ENCODE results near the gene CPNE7. TPM values are rescaled to one million over a fixed set of nuclear protein-coding genes. Genes with fewer than 3 reads are reported as not detected.
A peak's percentile ranks its signal among the peaks of the same experiment; 100 is the strongest.
"Not testable (repeated sequence)": the region's sequence is repeated elsewhere in the genome, so short reads cannot be mapped to it uniquely, and the experiment has no call there.

CPNE7 gene
- total and polyA plus RNA-seq, 2 of the 4 experiments (the other 2 are of a cell fraction): 5.4 to 17.4 TPM

GRCh38 chr16:89633064-89633631, 57.6 kb downstream of the CPNE7 start:
- Histone ChIP-seq H3K23ac (ENCODE audit: low read depth, low read length) (no peak overlapping the region), H2BK20ac (ENCODE audit: low read depth, low read length) (no peak overlapping the region), H3K79me1 (ENCODE audit: low read depth in 1 of 2, low read length in 2 of 2) (no peaks in the 10 kb centered on the region), H4K8ac (ENCODE audit: low read depth in 2 of 2, low read length in 2 of 2) (no peak overlapping the region), H3K36me3 (ENCODE audit: control insufficient read depth, insufficient read depth, low read length) (no peaks in the 10 kb centered on the region), H3K4me1 (ENCODE audit: control insufficient read depth, insufficient read depth, low read length) (peaks cover 5% of the 10 kb centered on the region), H2BK15ac (ENCODE audit: low read depth, low read length) (no peak overlapping the region; the same call in 2 of the 3 replicates), H3K4ac (ENCODE audit: low read depth, low read length) (no peak overlapping the region), H4K5ac (ENCODE audit: low read depth, low read length) (no peak overlapping the region), H3K14ac (replicated peaks; ENCODE audit: low read depth, low read length) (no peak overlapping the region), H4K91ac (ENCODE audit: insufficient read depth, low read depth, low read length) (no peak overlapping the region), H3K27ac (ENCODE audit: insufficient read depth, low read length) (no peak overlapping the region), H3K27me3 (ENCODE audit: control insufficient read depth, insufficient read depth, low read length) (peaks cover 29% of the 10 kb centered on the region), H4K20me1 (ENCODE audit: insufficient read depth, low read length) (no peaks in the 10 kb centered on the region), H2AFZ (replicated peaks; ENCODE audit: low read length, poor library complexity) (peak overlapping the region; percentile 80), H3K4me2 (ENCODE audit: low read depth, low read length) (no peak overlapping the region), H2AK9ac (replicated peaks; ENCODE audit: low read depth, low read length, poor library complexity) (peak overlapping the region; percentile 58), H3K9me1 (ENCODE audit: insufficient read depth, low read length) (no peaks in the 10 kb centered on the region; the same call in 1 of the 2 replicates), H3K4me3 (ENCODE audit: insufficient read depth, low read depth, low read length) (no peak overlapping the region), H2AK5ac (ENCODE audit: low read depth, low read length) (no peak overlapping the region), H3K9ac (ENCODE audit: low read depth, low read length) (no peak overlapping the region), H2BK5ac (ENCODE audit: low read depth, low read length, poor library complexity, severe bottlenecking) (no peak overlapping the region), H3K9me3 (ENCODE audit: control insufficient read depth, insufficient read depth, low read length) (peaks cover 5% of the 10 kb centered on the region), H2BK120ac (ENCODE audit: low read depth, low read length) (no peak overlapping the region), H3K18ac (ENCODE audit: low read depth, low read length) (no peak overlapping the region), H3K56ac (ENCODE audit: extremely low read depth, insufficient read depth, low read length) (no peak overlapping the region)
- ChIA-PET POLR2A (ENCODE audit: unreplicated experiment) (no interaction called here), CTCF (interaction anchor here (0.6 to 1.4 kb wide), 4 partner anchors 11 to 304 kb away, joined by 3 to 4 read pairs (median 3); no protein-coding TSS in a partner anchor)
- ATAC-seq (ENCODE audit: low read depth): peak; percentile 77
- BruUV-seq (replicated peaks): no TSS peak
- in situ Hi-C loops (cut with MboI; ENCODE audit: low sequenced_read_pairs) (no loop called here), dilution Hi-C loops (cut with HindIII; ENCODE audit: low sequenced_read_pairs, unreplicated experiment) (no loop called here), intact Hi-C loops (cut with micrococcal nuclease) (no loop called here)
- peak; percentile 73 for DNase-seq
- WGBS, 2 experiments (ENCODE audit: extremely low coverage in 2 of 2, insufficient read length in 1 of 2): 59% methylated on average over 14 of the region's 19 CpGs; no CpG with 5 or more reads in 1 of the 2 experiments
- no peak for TF ChIP-seq RCOR1 (IDR thresholded peaks at IDR 0.05; ENCODE audit: insufficient replicate concordance, low read length)
- TF ChIP-seq BHLHE40 (IDR thresholded peaks at IDR 0.05; ENCODE audit: low read depth, low read length): peak; percentile 67
- TF ChIP-seq USF2 (IDR thresholded peaks at IDR 0.05; ENCODE audit: low read depth, low read length): peak; percentile 44; the same call in 1 of the 2 replicates

GRCh38 chr16:89634463-89635385, 59.2 kb downstream of the CPNE7 start:
- POLR2A ChIA-PET (ENCODE audit: unreplicated experiment): interaction anchor here (0.6 kb wide), 1 partner anchor 223 kb away, joined by 6 read pairs; no protein-coding TSS in a partner anchor
- H2BK15ac ChIP-seq (ENCODE audit: low read depth, low read length); H4K91ac ChIP-seq (ENCODE audit: insufficient read depth, low read depth, low read length); BruUV-seq (replicated peaks); H3K14ac ChIP-seq (replicated peaks; ENCODE audit: low read depth, low read length); dilution Hi-C loops (cut with HindIII; ENCODE audit: low sequenced_read_pairs, unreplicated experiment); H3K4me1 ChIP-seq (ENCODE audit: control insufficient read depth, insufficient read depth, low read length); H3K18ac ChIP-seq (ENCODE audit: low read depth, low read length); H3K56ac ChIP-seq (ENCODE audit: extremely low read depth, insufficient read depth, low read length); in situ Hi-C loops (cut with MboI; ENCODE audit: low sequenced_read_pairs); H4K20me1 ChIP-seq (ENCODE audit: insufficient read depth, low read length); H3K4me3 ChIP-seq (ENCODE audit: insufficient read depth, low read depth, low read length); H2AFZ ChIP-seq (replicated peaks; ENCODE audit: low read length, poor library complexity); H3K4me2 ChIP-seq (ENCODE audit: low read depth, low read length); H3K9me1 ChIP-seq (ENCODE audit: insufficient read depth, low read length); H4K5ac ChIP-seq (ENCODE audit: low read depth, low read length); H3K27ac ChIP-seq (ENCODE audit: insufficient read depth, low read length); H3K23ac ChIP-seq (ENCODE audit: low read depth, low read length); H3K4ac ChIP-seq (ENCODE audit: low read depth, low read length); H3K9ac ChIP-seq (ENCODE audit: low read depth, low read length); intact Hi-C loops (cut with micrococcal nuclease); H3K79me1 ChIP-seq (ENCODE audit: low read depth in 1 of 2, low read length in 2 of 2); H3K9me3 ChIP-seq (ENCODE audit: control insufficient read depth, insufficient read depth, low read length); DNase-seq; H3K36me3 ChIP-seq (ENCODE audit: control insufficient read depth, insufficient read depth, low read length); H2BK5ac ChIP-seq (ENCODE audit: low read depth, low read length, poor library complexity, severe bottlenecking); H2BK20ac ChIP-seq (ENCODE audit: low read depth, low read length); H2BK120ac ChIP-seq (ENCODE audit: low read depth, low read length); H4K8ac ChIP-seq (ENCODE audit: low read depth in 2 of 2, low read length in 2 of 2); ATAC-seq (ENCODE audit: low read depth): not testable (repeated sequence)
- CTCF ChIA-PET: interaction anchor here (1.2 kb wide), 1 partner anchor 19 kb away, joined by 3 read pairs; no protein-coding TSS in a partner anchor
- peak overlapping the region; percentile 82 for H2AK5ac ChIP-seq (ENCODE audit: low read depth, low read length)
- H2AK9ac ChIP-seq (replicated peaks; ENCODE audit: low read depth, low read length, poor library complexity): peak overlapping the region; percentile 42
- WGBS, 2 experiments (ENCODE audit: extremely low coverage in 2 of 2, insufficient read length in 1 of 2): no CpG with 5 or more reads among the region's 2 CpGs
- peaks cover 28% of the 10 kb centered on the region for H3K27me3 ChIP-seq (ENCODE audit: control insufficient read depth, insufficient read depth, low read length)
